OCI-LY7 (cell line): ENCODE results near the gene PPM1M. TPM values are rescaled to one million over a fixed set of nuclear protein-coding genes. Genes with fewer than 3 reads are reported as not detected.
A peak's percentile ranks its signal among the peaks of the same experiment; 100 is the strongest.

ENCODE experiments used
- BruUV-seq: library from RNA; stranded (reverse); fragments of 400-500 nt; replicated peaks from 2 replicates; lab custom pipeline; 2021; lab: Mats Ljungman, UMichigan
- CTCF ChIA-PET: fragments of 300-600 bp; sonication (Branson Sonifier 250); formaldehyde crosslinking; loops from one replicate; lab custom pipeline; 2022; ENCODE audit warnings: antibody characterized with exemption; ENCODE audit not compliant: unreplicated experiment; lab: Charles Lee
- POLR2A ChIA-PET: fragments of 300-600 bp; sonication (Branson Sonifier 250); formaldehyde crosslinking; loops from one replicate; lab custom pipeline; 2022; ENCODE audit warnings: antibody characterized with exemption; lab: Charles Lee
- DNase-seq: peaks from one replicate; pipeline ENCODE4 v3.0.0-alpha.2; 2015; ENCODE audit warnings: low spot score
- H2AFZ ChIP-seq: fragments of 200-600 bp; sonication (generic), shearing (Covaris generic); 2 replicates; pipeline ENCODE4 v1.6.1; 2014; ENCODE audit warnings: mild to moderate bottlenecking, antibody characterized with exemption, low read length, moderate library complexity
- H3K27ac ChIP-seq: fragments of 200-600 bp; sonication (generic); 2 replicates; pipeline ENCODE4 v1.5.1; 2014; ENCODE audit warnings: mixed run types, low read depth, mild to moderate bottlenecking, moderate library complexity, low read length, inconsistent platforms; ENCODE audit not compliant: poor library complexity, severe bottlenecking
- H3K36me3 ChIP-seq: fragments of 200-600 bp; sonication (generic); 2 replicates; pipeline ENCODE4 v1.6.1; 2014; ENCODE audit warnings: mild to moderate bottlenecking, antibody characterized with exemption, low read length, moderate library complexity, mixed read lengths; ENCODE audit not compliant: insufficient read depth
- H3K4me1 ChIP-seq: fragments of 200-600 bp; sonication (generic); 2 replicates; pipeline ENCODE4 v1.5.1; 2014; ENCODE audit warnings: mild to moderate bottlenecking, low read length; ENCODE audit not compliant: insufficient read depth, poor library complexity, severe bottlenecking
- H3K4me2 ChIP-seq: fragments of 200-600 bp; sonication (generic); 2 replicates; pipeline ENCODE4 v1.6.1; 2014; ENCODE audit warnings: mild to moderate bottlenecking, low read length
- H3K4me3 ChIP-seq: fragments of 200-600 bp; sonication (generic); 2 replicates; pipeline ENCODE4 v1.5.1; 2014; ENCODE audit warnings: mild to moderate bottlenecking, low read depth, low read length; ENCODE audit not compliant: poor library complexity, severe bottlenecking
- H3K79me2 ChIP-seq: fragments of 200-600 bp; sonication (generic); 2 replicates; pipeline ENCODE4 v1.6.1; 2016; ENCODE audit warnings: low read depth, mild to moderate bottlenecking, low read length, moderate library complexity, mixed read lengths; ENCODE audit not compliant: insufficient read depth
- H3K9me2 ChIP-seq: fragments of 200-600 bp; sonication (generic); 2 replicates; pipeline ENCODE4 v1.6.1; 2016; ENCODE audit warnings: mild to moderate bottlenecking, low read length, mixed read lengths; ENCODE audit not compliant: insufficient read depth
- H3K9me3 ChIP-seq: fragments of 200-600 bp; sonication (generic); 2 replicates; pipeline ENCODE4 v1.6.1; 2014; ENCODE audit warnings: mild to moderate bottlenecking, mixed run types, low read length, mixed read lengths
- H4K20me1 ChIP-seq: fragments of 200-600 bp; sonication (generic); 2 replicates; pipeline ENCODE4 v1.6.1; 2014; ENCODE audit warnings: mild to moderate bottlenecking, antibody characterized with exemption, low read length, moderate library complexity, mixed read lengths; ENCODE audit not compliant: insufficient read depth
- CTCF ChIP-seq: fragments of 200-600 bp; sonication (generic); conservative IDR thresholded peaks from 2 replicates; pipeline ENCODE4 v1.5.1; 2014; ENCODE audit warnings: mild to moderate bottlenecking, antibody characterized with exemption, low read length, moderate library complexity, mixed read lengths
- EZH2phosphoT487 ChIP-seq: fragments of 200-600 bp; sonication (generic); IDR thresholded peaks from 2 replicates; pipeline ENCODE4 v1.6.1; 2018; ENCODE audit warnings: low read depth, borderline replicate concordance, mild to moderate bottlenecking, mixed run types, antibody characterized with exemption, low read length, moderate library complexity, mixed read lengths
- intact Hi-C: fragments of 100-400 bp; cut with micrococcal nuclease; formaldehyde crosslinking; loops from one replicate; pipeline ENCODE4 v1.10.0; 2022; ENCODE audit not compliant: unreplicated experiment
- total RNA-seq, 2 experiments: library from RNA; depleted of rRNA in 1 of 2; stranded (reverse); fragments of >200 nt in 1 of 2; shearing (Covaris generic) in 1 of 2; gene quantifications; 2 replicates each; pipeline ENCODE4 v1.2.3, GENCODE V29; 2014 to 2022

The PPM1M gene
- total RNA-seq, 2 experiments from 2014 or later = 4.4 to 15.6 TPM

GRCh38 chr3:52291508-52292181 is 46.1 kb downstream of the PPM1M start:
- DNase-seq = peak; percentile 71
- CTCF ChIA-PET = interaction anchor here (1.3 kb wide), 1 partner anchor 47 kb away, joined by 5 read pairs; no protein-coding TSS in a partner anchor
- Histone ChIP-seq H3K27ac (no peak overlapping the region), H3K4me1 (peaks cover 18% of the 10 kb centered on the region), H3K9me2 (no peaks in the 10 kb centered on the region), H3K4me3 (no peak overlapping the region), H3K36me3 (peaks cover 8% of the 10 kb centered on the region; the same call in 1 of the 2 replicates), H3K79me2 (peaks cover 13% of the 10 kb centered on the region; the same call in 1 of the 2 replicates), H4K20me1 (no peaks in the 10 kb centered on the region), H3K4me2 (no peak overlapping the region), H2AFZ (no peak overlapping the region), H3K9me3 (no peaks in the 10 kb centered on the region)
- POLR2A ChIA-PET = no interaction called here
- TF ChIP-seq CTCF (peak; percentile 89), EZH2phosphoT487 (no peak)
- no TSS peak for BruUV-seq
- intact Hi-C loops = loop anchor here (1.0 kb wide), 3 partner anchors 48 to 156 kb away; no protein-coding TSS in a partner anchor

- Histone ChIP-seq H3K4me1 (peaks cover 14% of the 10 kb centered on the region), H3K36me3 (peaks cover 8% of the 10 kb centered on the region; the same call in 1 of the 2 replicates), H3K4me2 (no peak overlapping the region), H3K27ac (no peak overlapping the region), H2AFZ (no peak overlapping the region), H3K4me3 (no peak overlapping the region), H4K20me1 (no peaks in the 10 kb centered on the region), H3K79me2 (peaks cover 7% of the 10 kb centered on the region; the same call in 1 of the 2 replicates), H3K9me3 (no peaks in the 10 kb centered on the region), H3K9me2 (no peaks in the 10 kb centered on the region)
- DNase-seq = no peak
- TF ChIP-seq EZH2phosphoT487 (no peak), CTCF (no peak)
- ChIA-PET POLR2A (no interaction called here), CTCF (interaction anchor here (0.8 to 1.3 kb wide), 2 partner anchors 47 to 93 kb away, joined by 3 to 5 read pairs; no protein-coding TSS in a partner anchor)
- intact Hi-C loops = no loop called here
- BruUV-seq = no TSS peak
Measured at GRCh38 chr3:52292247-52293065, 46.9 kb downstream of the PPM1M start.
